Hindlimb muscle (tissue), 1 donor: ENCODE data around the gene EPS15. TPM values are rescaled to one million over a fixed set of nuclear protein-coding genes. Genes with fewer than 3 reads are reported as not detected.
"Not testable (repeated sequence)": the region's sequence is repeated elsewhere in the genome, so short reads cannot be mapped to it uniquely, and the experiment has no call there.

ENCODE experiments used
- DNase-seq: peaks from one replicate; pipeline ENCODE4 v3.0.0-alpha.2; 2013
- polyA plus RNA-seq: library from polyadenylated mRNA; unstranded; fragments of 120-200 nt; gene quantifications from one replicate; pipeline ENCODE4 v1.2.1, GENCODE V29; 2013; ENCODE audit not compliant: insufficient read length

EPS15 gene
- polyA plus RNA-seq, 1 donor = 30.4 TPM

DNA sequence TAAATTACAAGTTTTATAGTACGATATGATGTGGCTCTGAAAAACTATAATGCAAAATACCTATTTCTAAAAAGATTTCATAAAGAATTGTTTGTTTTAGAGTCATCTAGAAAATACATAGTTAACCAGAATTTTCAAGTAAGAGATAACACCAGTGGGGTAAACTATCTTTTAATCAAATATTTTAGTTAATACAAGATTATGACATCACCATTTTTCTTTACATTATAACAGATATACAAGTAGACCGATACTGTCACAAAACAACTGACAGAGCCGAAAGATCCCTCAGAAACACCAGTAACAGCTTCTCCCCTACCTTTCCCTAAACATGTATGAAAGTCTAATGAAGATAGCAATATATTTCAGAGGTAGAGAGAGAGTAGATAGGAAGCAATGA is 54.2 kb downstream of the EPS15 start:
- DNase-seq = no peak

DNA sequence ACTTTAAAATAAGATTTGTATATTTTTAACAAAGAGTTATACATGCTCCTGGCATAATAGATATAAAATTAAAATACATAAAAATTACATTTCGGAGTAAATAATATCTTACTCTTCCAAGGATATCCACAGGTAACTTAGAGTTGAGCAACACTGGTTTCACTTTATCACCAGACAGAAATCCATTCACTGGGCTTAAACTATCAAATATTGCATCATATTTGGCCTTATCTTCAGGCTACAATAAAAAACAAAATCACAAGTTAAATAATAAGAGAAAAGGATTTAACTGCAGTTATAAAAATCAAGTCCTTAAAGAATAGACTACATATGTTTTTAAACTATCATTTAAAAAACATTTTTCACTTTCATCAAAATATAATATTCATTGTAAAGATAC is 55.5 kb downstream of the EPS15 start:
- DNase-seq = no peak

DNA sequence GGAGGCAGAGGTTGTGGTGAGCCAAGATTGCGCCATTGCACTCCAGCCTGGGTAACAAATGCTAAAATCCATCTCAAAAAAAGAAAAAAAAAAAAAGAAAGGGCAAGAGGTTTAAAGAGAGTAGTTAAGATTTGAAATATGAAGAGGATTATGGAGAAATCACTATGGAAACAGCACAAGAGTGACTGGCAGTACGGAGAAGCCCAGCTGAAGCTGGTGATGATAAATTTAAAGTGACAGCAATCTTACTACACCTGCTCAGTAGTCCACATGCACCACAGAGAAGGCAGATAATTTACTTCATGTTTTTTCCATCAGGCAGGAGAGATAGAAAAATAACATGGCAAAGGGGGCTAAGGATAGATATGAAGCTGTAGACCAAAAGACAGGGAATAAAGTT is 56.8 kb downstream of the EPS15 start:
- DNase-seq = not testable (repeated sequence)

DNA sequence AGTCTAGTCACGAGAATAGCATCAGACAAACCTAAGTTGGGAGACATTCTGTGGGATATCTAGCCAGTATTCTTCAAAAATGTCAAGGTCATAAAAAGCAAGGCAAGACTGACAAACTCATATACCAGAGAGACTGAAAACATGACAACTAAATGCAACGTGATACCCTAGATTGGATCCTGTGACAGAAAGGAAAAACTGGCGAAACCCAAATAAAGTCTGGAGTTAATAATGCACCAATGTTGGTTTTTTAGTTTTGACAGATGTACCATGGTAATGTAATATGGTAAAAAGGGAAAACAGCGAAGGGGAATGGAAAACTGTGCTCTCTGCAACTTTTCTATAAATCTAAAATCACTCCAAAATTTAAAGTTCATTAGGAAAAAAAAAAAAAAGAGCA is 64.5 kb downstream of the EPS15 start:
- no peak for DNase-seq

DNA sequence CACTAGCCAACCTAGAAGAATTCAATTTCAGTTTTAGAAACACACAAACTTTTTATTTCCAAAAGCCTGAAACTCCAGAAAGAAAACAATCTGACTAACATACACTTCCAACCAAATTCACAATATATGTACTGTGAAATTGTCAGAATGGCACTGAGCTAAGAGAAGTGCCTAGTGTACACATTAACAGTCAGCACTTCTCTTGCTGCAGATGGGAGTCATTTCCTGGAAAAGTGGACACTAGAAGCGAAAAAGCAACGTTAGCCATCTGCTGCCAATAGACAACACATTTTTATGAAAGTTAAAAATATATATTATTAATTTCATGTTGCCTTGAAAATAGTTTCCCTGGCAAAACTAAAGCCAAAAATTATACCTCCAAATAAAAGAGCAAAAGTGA is 66.1 kb downstream of the EPS15 start:
- DNase-seq = no peak

DNA sequence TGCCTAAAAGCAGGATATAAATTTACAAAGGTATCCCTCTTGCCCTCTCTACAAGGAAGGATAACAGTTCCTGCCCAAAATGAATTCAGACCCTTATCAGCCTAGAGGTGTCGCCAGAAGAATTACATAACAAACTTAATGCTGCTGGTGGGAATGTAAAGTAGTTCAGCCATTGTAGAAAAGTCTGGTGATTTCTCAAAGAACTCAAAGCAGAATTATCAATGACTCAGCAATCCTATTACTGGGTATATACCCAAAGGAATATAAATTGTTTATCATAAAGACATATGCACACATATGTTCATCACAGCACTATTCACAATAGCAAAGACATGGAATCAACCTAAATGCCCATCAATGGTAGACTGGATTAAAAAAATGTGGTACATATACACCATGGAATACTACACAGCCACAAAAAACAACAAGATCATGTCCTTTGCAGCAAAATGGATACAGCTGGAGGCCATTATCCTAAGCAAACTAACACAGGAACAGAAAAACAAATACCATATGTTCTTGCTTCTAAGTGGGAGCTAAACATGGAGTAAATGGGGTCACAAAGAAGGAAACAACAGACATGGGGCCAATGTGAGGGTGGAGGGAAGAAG is 70.1 kb downstream of the EPS15 start:
- not testable (repeated sequence) for DNase-seq

DNA sequence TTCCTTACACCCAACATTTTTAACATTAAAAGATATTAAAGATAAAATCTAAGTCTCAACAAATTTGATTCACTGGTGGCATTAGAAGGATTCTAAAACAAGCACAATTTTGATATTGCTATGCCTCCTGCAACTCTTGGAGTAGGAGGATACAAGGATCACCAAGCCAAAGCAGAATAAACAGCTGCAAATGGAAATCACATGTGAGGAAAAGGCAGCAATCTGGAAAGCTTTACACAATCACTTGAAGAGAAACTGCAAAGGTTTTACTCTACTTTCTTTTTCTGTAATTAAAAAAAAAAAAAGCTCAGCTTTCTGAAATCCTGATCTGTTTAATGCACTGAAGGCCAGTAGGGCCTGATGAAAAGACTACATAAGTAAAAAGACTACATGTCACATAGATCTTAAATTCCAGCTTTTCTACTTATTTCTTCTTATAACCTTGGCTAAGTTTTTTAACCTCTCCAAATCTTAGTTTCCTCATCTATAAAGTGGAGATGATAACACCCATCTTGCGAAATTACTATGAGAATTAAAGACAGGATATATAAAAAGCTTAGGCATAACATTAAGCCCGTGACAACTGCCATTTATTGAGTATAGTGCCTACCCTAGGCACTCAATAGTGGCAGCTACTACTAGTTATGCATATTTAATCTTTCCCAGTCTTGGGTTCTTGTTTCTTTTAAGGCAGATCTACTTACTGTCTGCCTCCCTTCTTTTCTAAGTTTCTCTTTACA is 73.5 kb downstream of the EPS15 start:
- no peak for DNase-seq

DNA sequence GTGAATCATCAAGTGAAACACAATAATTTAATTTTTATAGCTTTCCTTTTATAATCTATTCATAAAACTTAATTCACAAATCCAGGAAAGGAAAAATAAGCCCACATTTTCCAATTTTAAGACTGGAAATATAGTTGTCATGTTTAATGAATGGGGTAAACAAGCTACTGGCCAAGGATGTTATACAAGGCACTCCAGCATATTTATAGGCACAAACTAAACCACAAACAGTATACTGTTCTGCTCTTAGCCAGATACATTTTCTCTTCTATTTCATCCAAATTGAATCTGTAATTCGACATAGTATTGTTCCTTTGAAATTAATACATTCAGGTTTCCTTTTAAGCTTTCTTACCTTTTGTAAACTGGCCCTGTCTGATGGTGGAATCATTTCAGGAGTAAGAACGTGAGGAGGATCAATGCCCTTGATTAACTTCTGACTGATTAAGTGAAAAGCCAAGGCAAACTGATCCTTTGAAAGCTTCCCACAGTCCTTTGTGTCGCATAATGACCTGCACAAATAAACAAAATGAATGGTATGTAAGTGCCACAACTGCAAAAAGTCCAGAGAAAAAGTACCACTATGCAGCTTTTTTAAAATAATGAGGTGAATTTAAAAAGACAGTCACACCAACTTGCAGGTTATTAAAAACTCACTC is 74.4 kb downstream of the EPS15 start:
- DNase-seq = no peak

DNA sequence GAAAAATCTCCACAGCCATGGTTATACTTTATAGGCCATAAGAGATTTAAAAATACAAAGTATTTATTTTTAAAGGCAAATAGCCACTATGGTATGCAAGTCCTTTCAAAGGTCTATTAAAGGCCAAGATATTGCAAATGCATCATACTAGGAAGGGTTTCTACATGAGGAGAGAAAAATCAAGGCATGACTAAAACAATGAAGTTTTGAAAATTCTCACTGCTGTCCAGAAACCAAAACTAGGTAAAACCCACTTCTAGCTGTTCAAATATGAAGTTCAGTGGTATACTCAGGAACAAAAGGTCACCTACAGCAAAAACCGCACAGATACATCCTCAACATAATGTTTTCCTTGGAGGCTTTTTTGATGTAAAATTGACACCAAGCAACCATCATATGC is 75.0 kb downstream of the EPS15 start:
- DNase-seq = no peak

DNA sequence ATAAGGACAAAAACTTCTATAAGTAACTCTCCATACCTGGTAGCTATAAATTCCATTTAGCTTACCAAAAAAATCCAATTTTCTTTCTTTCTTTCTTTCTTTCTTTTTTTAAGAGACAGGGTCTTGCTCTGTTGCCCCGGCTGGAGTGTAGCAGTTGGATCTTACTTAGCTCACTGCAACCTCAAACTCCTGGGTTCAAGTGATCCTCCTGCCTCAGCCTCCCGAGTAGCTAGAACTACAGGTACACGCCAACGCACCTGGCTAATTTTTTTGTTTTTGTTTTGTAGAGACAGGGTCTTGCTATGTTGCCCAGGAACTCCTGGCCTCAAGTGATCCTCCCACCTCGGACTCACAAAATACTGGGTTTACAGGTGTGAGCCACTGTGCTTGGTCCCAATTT is 75.5 kb downstream of the EPS15 start:
- no peak for DNase-seq

DNA sequence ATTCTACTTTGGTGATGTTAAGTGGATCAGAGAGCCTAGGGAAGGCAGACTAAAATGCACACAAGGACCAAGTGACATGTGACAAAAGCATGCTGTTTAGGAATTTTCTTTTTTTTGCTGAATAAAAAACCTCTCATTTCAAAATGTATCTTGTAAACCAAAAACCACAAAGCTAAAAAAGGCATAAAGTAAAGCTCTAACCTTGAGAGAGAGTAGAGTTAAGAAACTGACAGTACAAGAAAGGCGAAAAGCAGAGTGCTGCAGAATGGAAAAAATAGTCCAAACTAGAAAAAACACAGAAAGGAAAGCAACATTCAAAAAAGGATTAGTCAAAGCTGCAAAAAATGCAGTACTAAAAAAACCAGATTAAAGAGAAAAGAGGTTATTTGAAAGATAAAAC is 76.5 kb downstream of the EPS15 start:
- no peak for DNase-seq

DNA sequence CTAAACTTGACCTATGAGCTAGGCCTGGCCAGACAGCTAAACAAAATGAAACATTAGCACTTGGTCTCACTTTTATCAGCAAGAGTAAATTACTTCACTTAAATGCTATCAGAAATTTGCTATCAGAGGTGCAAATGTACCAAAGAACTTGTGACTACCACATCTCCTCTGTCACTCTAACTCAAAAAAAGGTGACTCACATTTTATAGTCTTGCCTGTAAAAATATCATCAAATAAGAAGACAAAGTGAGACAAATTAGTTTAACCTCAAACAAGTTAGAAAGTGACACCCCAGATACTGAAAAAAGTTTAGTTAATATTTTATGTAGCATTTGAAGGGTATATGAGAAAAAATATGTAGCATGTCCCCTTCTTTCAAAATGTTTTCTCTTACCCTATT is 76.9 kb downstream of the EPS15 start:
- no peak for DNase-seq

DNA sequence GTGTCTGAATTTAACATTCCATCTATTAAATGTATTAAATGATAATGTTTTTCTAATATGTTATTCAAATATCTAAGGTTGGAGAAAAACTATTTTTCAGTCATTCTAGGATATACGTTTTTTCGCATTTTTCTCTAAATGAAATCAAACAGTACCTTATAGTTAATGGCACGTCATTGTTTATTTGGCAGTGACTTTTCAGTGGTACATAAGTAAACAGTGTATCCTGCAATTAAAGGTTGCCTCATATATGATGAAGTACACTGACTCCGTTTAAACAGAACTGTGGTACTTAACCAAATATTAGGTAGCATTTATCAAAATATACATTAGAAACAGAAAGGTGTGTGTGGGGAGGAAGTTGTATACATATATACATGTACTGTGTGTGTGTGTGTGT is 79.2 kb downstream of the EPS15 start:
- no peak for DNase-seq

DNA sequence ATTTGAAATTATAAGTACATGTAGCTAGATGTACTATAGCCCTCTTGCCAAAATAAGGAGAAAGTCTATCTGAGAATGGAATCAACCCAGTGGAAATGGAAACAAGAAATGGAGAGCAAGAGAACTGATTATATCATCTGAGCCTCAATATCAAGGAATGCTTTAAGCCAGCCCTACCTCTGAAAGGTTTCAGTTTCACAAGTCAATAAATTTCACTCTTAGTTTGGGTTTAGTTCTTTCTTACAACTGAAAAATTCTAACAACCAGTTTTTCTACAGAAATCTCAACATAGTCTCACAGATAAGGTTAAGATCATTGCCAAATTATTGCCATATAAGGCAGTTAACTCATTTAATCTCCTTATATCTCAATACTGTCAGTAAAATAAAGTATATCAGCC is 80.0 kb downstream of the EPS15 start:
- no peak for DNase-seq

DNA sequence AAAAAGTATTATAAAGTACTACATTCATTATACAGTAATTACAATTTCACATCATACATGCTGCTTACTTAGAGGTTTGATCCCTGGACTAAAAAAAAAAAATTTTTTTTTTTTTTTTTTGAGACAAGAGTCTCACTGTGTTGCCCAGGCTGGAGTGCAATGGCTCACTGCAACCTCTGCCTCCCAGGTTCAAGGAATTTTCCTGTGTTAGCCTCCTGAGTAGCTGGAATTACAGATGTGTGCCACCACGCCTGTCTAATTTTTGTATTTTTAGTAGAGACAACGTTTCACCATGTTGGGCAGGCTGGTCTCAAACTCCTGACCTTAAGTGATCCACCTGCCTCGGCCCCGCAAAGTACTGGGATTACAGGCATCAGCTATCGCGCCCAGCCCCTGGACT is 81.7 kb downstream of the EPS15 start:
- DNase-seq = not testable (repeated sequence)

DNA sequence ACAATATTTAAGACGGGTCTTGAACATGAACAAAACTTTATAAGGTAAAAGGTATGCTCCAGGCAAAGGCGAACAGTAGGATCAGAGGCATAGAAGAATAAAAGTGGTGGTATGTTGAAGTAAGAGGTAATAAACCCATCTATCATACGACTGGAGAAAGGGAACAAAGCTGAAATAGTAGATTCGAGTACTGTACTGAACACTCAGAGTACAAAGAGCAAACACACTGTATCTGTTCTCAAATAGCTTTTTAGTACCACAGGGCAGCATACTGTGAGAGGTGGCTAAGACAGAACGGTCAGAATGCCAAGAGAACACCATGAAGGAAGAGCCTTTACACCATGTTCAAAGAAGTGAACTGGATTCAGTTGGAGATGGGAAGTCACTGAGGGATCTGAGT is 83.2 kb downstream of the EPS15 start:
- DNase-seq = no peak

DNA sequence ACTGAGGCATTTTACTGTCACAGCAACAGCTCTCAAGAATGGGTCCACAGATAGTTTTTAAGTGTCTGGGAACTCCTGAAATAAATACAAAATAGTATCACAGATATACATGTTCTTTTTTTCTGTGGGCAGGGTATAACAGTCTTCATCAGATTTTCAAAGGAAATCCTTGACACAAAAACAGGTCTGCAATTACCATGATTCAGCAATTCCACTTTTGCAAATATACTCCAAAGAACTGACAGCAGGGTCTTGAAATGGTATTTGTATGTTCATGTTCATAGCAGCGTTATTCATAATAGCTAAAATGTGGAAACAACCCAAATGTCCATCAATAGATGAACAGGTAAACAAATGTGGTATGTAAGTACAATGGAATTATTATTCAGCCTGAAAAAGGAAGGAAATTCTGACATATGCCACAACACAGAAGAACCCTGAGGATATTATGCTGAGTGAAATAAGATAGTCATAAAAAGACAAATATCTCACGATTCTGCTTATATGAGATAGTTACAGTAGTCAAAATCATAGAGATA is 85.0 kb downstream of the EPS15 start:
- DNase-seq = no peak

DNA sequence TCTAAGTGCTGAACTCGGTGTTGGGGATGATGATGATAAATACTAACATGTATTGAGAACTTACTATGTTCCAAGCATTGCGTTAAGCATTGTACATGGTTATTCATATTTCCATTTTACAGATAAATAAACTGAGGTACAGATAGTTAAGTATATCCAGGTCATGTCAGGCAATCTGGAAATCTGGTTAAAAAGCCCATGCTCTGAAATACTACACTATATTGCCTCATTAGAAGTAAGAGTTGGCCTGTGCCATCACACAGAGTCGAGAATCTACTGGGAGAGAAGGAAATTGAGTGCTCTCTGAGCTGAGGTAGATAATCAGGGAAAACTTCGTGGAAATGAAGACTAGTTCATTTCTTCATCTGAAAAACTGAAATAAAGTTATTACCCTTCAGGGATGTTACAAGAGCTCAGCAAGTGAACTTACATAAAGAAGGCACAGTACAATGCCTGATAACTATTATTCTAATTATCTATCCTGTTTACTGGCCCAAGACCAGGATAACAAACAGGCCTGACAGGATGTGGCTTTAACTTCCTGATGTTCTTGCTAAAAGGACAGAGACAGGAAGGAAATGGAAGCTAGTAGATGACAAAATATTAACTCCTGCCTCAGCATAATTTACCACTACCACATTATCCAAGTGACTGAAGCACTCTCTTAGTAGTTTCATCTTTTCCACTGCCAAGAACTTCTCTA is 85.6 kb downstream of the EPS15 start:
- no peak for DNase-seq

DNA sequence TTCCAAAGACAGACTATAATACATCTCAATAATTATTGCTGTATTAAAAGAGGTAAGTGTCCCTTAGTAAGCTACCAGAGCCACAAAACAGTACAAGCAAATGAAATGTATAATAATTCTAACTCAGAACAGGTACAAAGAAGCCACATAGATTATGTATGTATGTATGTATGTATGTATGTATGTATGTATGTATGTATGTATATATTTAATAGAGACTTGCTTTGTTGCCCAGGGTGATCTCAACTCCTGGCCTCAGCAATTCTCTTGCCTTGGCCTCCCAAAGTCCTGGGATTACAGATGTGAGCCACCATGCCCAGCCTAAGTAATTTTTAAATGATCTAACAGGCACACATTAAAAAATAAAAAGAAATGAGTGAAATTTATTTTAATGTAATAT is 86.9 kb downstream of the EPS15 start:
- no peak for DNase-seq

DNA sequence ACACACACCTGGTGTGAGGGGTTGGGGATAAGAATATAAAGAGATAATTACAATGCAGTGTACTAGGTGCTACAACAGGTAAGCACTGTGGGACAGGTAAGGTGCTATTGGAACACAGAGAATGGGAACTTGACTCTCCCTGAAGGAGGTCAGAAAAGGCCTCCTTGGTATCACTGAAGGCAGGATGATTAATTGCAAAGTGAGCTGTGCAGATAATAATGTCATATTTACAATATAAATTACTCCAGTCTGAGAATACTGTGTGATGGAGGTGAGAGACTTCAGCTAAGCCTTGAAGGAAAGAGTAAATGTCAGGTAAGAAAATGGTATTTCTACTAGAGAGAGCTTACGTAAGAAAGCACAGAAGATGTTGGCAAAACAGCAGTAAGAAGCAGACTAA is 91.6 kb downstream of the EPS15 start:
- no peak for DNase-seq

DNA sequence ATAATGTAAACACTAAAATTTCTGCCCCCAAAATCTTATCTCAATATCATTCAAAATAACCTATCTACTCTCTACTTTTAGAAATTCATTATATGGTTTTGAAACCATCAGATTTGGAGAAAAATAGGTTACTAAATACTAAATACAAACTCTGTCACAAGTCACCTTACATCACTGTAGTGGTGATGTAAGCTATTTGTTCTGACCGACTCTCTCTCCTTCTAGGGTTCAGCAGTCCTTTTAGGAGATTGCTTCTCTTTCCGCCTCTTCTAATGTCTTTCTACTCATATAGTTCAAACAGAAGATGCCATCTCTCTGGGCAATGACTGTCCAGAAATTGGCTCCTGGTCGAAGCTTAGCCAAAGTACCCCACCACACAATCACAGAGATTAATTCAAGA is 93.1 kb downstream of the EPS15 start:
- no peak for DNase-seq

DNA sequence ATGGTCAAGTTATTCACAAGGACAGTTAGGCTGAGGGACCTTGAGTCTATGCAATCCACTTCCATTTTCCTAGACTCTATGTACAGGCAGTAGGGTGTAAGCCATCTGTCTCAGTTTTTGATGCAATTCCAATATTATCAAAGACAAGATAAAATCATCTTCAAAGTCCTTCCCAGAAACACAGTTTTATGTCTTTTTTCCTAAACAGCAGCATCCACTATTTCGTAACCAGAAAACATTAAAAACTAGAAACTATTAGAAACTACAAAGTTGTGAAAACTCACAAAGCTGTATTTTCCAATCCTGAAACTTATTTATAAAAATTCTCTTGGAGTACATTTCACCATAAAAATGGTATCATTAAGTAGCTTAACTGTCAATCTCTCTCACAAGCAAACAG is 93.8 kb downstream of the EPS15 start:
- DNase-seq = no peak
